Testis (tissue), 3 donors: Measurements from ENCODE around the gene COL12A1. TPM values are rescaled to one million over a fixed set of nuclear protein-coding genes. Genes with fewer than 3 reads are reported as not detected.

Experiments used
- DNase-seq: peaks from one replicate; pipeline ENCODE4 v3.0.0-alpha.2; 2019
- H3K27ac ChIP-seq, 2 donors: fragments of 200-600 bp; sonication (generic); one replicate each; pipeline ENCODE4 v1.5.1; 2019
- H3K27me3 ChIP-seq: fragments of 200-600 bp; sonication (generic); one replicate; pipeline ENCODE4 v1.5.1; 2019
- H3K36me3 ChIP-seq: fragments of 200-600 bp; sonication (generic); one replicate; pipeline ENCODE4 v1.5.1; 2017; ENCODE audit warnings: low read depth; ENCODE audit errors: missing control alignments
- H3K4me1 ChIP-seq: fragments of 200-600 bp; sonication (generic); one replicate; pipeline ENCODE4 v1.5.1; 2019
- H3K4me3 ChIP-seq, 2 donors: fragments of 200-600 bp; sonication (generic); one replicate each; pipeline ENCODE4 v1.5.1; 2017 to 2019
- H3K9me3 ChIP-seq: fragments of 200-600 bp; sonication (generic); one replicate; pipeline ENCODE4 v1.5.1; 2017
- POLR2A ChIP-seq: fragments of 450-650 bp; IDR thresholded peaks from one replicate; pipeline ENCODE4 v1.6.1; 2017; ENCODE audit warnings: antibody characterized with exemption, mild to moderate bottlenecking, moderate library complexity
- WGBS, 2 donors: methylation state at CpG; one replicate each; pipeline ENCODE4 v1.1.5; 2018; 5-methylcytosine and 5-hydroxymethylcytosine counted together
- intact Hi-C: fragments of 100-400 bp; cut with DNase I; formaldehyde crosslinking; loops from one replicate; pipeline ENCODE4 v1.15.1; 2023; ENCODE audit warnings: low total_unique reads
- polyA plus RNA-seq: library from polyadenylated mRNA; stranded (reverse); fragments of 350-450 nt; fragmentation: Illumina TruSeq; extraction: RNeasy Lipid Tissue Mini Kit (QIAGEN cat#74804); gene quantifications from one replicate; pipeline ENCODE4 v1.2.3, GENCODE V29; 2014; ENCODE audit warnings: low read depth, low replicate concordance; ENCODE audit not compliant: insufficient read depth
- total RNA-seq, 2 donors: library from RNA; depleted of rRNA; stranded (reverse); fragments of >200 nt; gene quantifications; one replicate each; pipeline ENCODE4 v1.2.3, GENCODE V29; 2016
- TF ChIP-seq, protein P1 (sequence below), 3 experiments: fragments of 450-650 bp in 2 of 3; fragments of 200-600 bp in 1 of 3; sonication (generic) in 1 of 3; IDR thresholded peaks; one replicate each; pipeline ENCODE4 v1.5.1; 2016 to 2019; ENCODE audit warnings: antibody characterized with exemption in 3 of 3, mild to moderate bottlenecking in 2 of 3, moderate library complexity in 1 of 3

Gene COL12A1
- total and polyA plus RNA-seq, 3 donors from 2014 or later = 11.4 to 27.3 (median 13.6) TPM

GRCh38 chr6:75145211-75145610 is 60.6 kb downstream of the COL12A1 start:
- Histone ChIP-seq H3K36me3 (no peaks in the 10 kb centered on the region), H3K27me3 (no peaks in the 10 kb centered on the region), H3K4me1 (no peaks in the 10 kb centered on the region), H3K9me3 (no peaks in the 10 kb centered on the region), H3K27ac (no peak overlapping the region), H3K4me3 (no peak overlapping the region)
- 88 to 94% methylated on average over 4 of the region's 4 CpGs for WGBS, 2 donors
- TF ChIP-seq POLR2A = no peak
- TF ChIP-seq, protein P1, sequence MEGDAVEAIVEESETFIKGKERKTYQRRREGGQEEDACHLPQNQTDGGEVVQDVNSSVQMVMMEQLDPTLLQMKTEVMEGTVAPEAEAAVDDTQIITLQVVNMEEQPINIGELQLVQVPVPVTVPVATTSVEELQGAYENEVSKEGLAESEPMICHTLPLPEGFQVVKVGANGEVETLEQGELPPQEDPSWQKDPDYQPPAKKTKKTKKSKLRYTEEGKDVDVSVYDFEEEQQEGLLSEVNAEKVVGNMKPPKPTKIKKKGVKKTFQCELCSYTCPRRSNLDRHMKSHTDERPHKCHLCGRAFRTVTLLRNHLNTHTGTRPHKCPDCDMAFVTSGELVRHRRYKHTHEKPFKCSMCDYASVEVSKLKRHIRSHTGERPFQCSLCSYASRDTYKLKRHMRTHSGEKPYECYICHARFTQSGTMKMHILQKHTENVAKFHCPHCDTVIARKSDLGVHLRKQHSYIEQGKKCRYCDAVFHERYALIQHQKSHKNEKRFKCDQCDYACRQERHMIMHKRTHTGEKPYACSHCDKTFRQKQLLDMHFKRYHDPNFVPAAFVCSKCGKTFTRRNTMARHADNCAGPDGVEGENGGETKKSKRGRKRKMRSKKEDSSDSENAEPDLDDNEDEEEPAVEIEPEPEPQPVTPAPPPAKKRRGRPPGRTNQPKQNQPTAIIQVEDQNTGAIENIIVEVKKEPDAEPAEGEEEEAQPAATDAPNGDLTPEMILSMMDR (IDR thresholded peaks at IDR 0.05) = no peak
- DNase-seq = no peak
- intact Hi-C loops = no loop called here

GRCh38 chr6:75144386-75144785 is 61.5 kb downstream of the COL12A1 start:
- WGBS, 2 donors = 92 to 100% methylated on average over 1 of the region's 1 CpG
- no peak for TF ChIP-seq POLR2A
- TF ChIP-seq, protein P1 (IDR thresholded peaks at IDR 0.05) = no peak
- H3K27ac ChIP-seq = no peak overlapping the region
- no peaks in the 10 kb centered on the region for H3K27me3 ChIP-seq
- H3K4me1 ChIP-seq = no peaks in the 10 kb centered on the region
- no peaks in the 10 kb centered on the region for H3K36me3 ChIP-seq
- DNase-seq = no peak
- H3K4me3 ChIP-seq = no peak overlapping the region
- H3K9me3 ChIP-seq = no peaks in the 10 kb centered on the region
- intact Hi-C loops = no loop called here

DNA sequence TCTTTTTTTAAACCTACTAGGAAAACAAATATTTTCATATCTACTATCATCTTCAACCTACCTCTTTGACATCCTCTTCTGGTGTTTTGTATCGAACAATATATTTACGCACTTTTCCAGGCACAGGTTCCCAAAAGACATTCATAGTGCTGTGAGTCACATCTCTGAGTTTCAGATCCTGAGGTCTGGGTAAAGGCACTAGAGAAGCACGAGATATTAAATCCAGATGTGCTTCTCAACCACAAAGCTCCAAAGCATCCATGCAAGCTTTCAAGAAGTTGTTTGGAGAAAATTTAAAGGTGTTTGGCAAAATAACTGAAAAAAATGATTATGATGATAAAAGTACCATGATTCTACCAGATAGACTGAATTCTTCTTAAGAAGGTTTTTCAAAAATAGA is 62.7 kb downstream of the COL12A1 start:
- 75 to 83% methylated on average over 3 of the region's 3 CpGs for WGBS, 2 donors
- DNase-seq = no peak
- no peaks in the 10 kb centered on the region for H3K36me3 ChIP-seq

GRCh38 chr6:75142721-75143120 is 63.1 kb downstream of the COL12A1 start:
- WGBS, 2 donors = 58 to 68% methylated on average over 2 of the region's 2 CpGs
- Histone ChIP-seq H3K36me3 (no peaks in the 10 kb centered on the region), H3K27me3 (no peaks in the 10 kb centered on the region), H3K4me1 (no peaks in the 10 kb centered on the region), H3K9me3 (no peaks in the 10 kb centered on the region), H3K4me3 (no peak overlapping the region), H3K27ac (no peak overlapping the region)
- TF ChIP-seq, protein P1 (IDR thresholded peaks at IDR 0.05) = no peak
- TF ChIP-seq POLR2A = no peak
- intact Hi-C loops = no loop called here
- no peak for DNase-seq

More for the DNA sequence above, 62.7 kb downstream of the COL12A1 start:
- H3K4me1 ChIP-seq = no peaks in the 10 kb centered on the region
- no peaks in the 10 kb centered on the region for H3K9me3 ChIP-seq
- H3K4me3 ChIP-seq = no peak overlapping the region
- H3K27me3 ChIP-seq = no peaks in the 10 kb centered on the region
- H3K27ac ChIP-seq = no peak overlapping the region
- no peak for TF ChIP-seq POLR2A
- TF ChIP-seq, protein P1 (IDR thresholded peaks at IDR 0.05) = no peak
- intact Hi-C loops = no loop called here

- Histone ChIP-seq H3K36me3 (no peaks in the 10 kb centered on the region), H3K4me1 (no peaks in the 10 kb centered on the region), H3K27ac (no peak overlapping the region), H3K27me3 (no peaks in the 10 kb centered on the region), H3K9me3 (no peaks in the 10 kb centered on the region), H3K4me3 (no peak overlapping the region)
- no peak for TF ChIP-seq POLR2A
- TF ChIP-seq, protein P1 (IDR thresholded peaks at IDR 0.05) = no peak
- 87 to 90% methylated on average over 3 of the region's 3 CpGs for WGBS, 2 donors
- DNase-seq = no peak
- intact Hi-C loops = no loop called here
These were observed 70.0 kb downstream of the COL12A1 start for GRCh38 chr6:75135876-75136275.
